Panc1 (cell line): ENCODE data around the gene SPIB. TPM values are rescaled to one million over a fixed set of nuclear protein-coding genes. Genes with fewer than 3 reads are reported as not detected.

ENCODE experiments used
- ATAC-seq: fragments of 200-7000 bp; cut with Tn5 transposase; 2 replicates; pipeline ENCODE4 v1.9.1; 2020; ENCODE audit warnings: mild to moderate bottlenecking, moderate library complexity
- BruUV-seq: library from RNA; stranded (reverse); fragments of 400-500 nt; replicated peaks from 2 replicates; lab custom pipeline; 2021; lab: Mats Ljungman, UMichigan
- CTCF ChIA-PET: fragments of 300-600 bp; sonication (Branson Sonifier 250); formaldehyde crosslinking; loops from one replicate; lab custom pipeline; 2022; ENCODE audit warnings: antibody characterized with exemption; lab: Charles Lee
- POLR2A ChIA-PET: fragments of 300-600 bp; sonication (Branson Sonifier 250); formaldehyde crosslinking; loops from one replicate; lab custom pipeline; 2022; ENCODE audit warnings: antibody characterized with exemption; lab: Charles Lee
- DNase-seq: peaks from one replicate; pipeline ENCODE4 v3.0.0-alpha.2; 2010; ENCODE audit warnings: low read depth, low spot score
- H3K27ac ChIP-seq: 2 replicates; pipeline ENCODE4 v1.5.1; 2011; ENCODE audit warnings: mild to moderate bottlenecking, low read length, inconsistent platforms
- H3K27me3 ChIP-seq: fragments of 200-500 bp; sonication (Bioruptor generic); 2 replicates; pipeline ENCODE4 v1.6.0; 2014; ENCODE audit warnings: low read length, inconsistent platforms; ENCODE audit not compliant: control insufficient read depth, insufficient read depth
- H3K36me3 ChIP-seq: fragments of 200-500 bp; sonication (Bioruptor generic); 2 replicates; pipeline ENCODE4 v1.5.1; 2014; ENCODE audit warnings: inconsistent platforms, mild to moderate bottlenecking, low read length, moderate library complexity; ENCODE audit not compliant: control insufficient read depth, insufficient read depth
- H3K4me1 ChIP-seq: 2 replicates; pipeline ENCODE4 v1.5.1; 2011; ENCODE audit warnings: inconsistent platforms, mild to moderate bottlenecking, low read length, moderate library complexity; ENCODE audit not compliant: control insufficient read depth, insufficient read depth
- H3K4me3 ChIP-seq, 2 experiments: 2 replicates each; pipeline ENCODE4 v1.5.1; 2011 to 2012; ENCODE audit warnings: low read depth in 2 of 2, low read length in 2 of 2, mild to moderate bottlenecking in 2 of 2, inconsistent platforms in 1 of 2, moderate library complexity in 1 of 2
- H3K9me3 ChIP-seq: fragments of 200-500 bp; sonication (Bioruptor generic); 2 replicates; pipeline ENCODE4 v1.5.1; 2014; ENCODE audit warnings: low read depth, mild to moderate bottlenecking, inconsistent platforms, low read length, moderate library complexity; ENCODE audit not compliant: control insufficient read depth, insufficient read depth
- POLR2AphosphoS5 ChIP-seq: IDR thresholded peaks from 2 replicates; pipeline ENCODE4 v1.6.1; 2012; ENCODE audit warnings: mild to moderate bottlenecking, low read depth, low read length, moderate library complexity
- SIN3A ChIP-seq: IDR thresholded peaks from 2 replicates; pipeline ENCODE4 v1.6.1; 2012; ENCODE audit warnings: low read depth, mild to moderate bottlenecking, low read length, moderate library complexity, borderline replicate concordance; ENCODE audit not compliant: insufficient read depth
- TCF7L2 ChIP-seq: IDR thresholded peaks from 2 replicates; pipeline ENCODE4 v1.6.1; 2011; ENCODE audit warnings: mild to moderate bottlenecking, low read depth, low read length, inconsistent platforms
- in situ Hi-C: cut with HindIII; loops from 2 replicates; pipeline ENCODE4 v1.10.0; 2016; ENCODE audit warnings: low sequenced_read_pairs, low pct_unique_long_range_greater_than_20kb
- intact Hi-C: fragments of 100-400 bp; cut with micrococcal nuclease; formaldehyde crosslinking; loops from one replicate; pipeline ENCODE4 v1.10.0; 2022; ENCODE audit not compliant: unreplicated experiment
- total RNA-seq: library from RNA; stranded (reverse); gene quantifications from one replicate; pipeline ENCODE4 v1.2.1, GENCODE V29; 2021; ENCODE audit not compliant: unreplicated experiment
- TF ChIP-seq, protein P1 (sequence below), 2 experiments: IDR thresholded peaks; 2 replicates each; pipeline ENCODE4 v1.6.1; 2011 to 2012; ENCODE audit warnings: low read depth in 2 of 2, control low read depth in 1 of 2, low read length in 1 of 2, mild to moderate bottlenecking in 1 of 2, moderate library complexity in 1 of 2; ENCODE audit not compliant: insufficient read depth in 1 of 2
- TF ChIP-seq, protein P2 (sequence below): fragments of 450-650 bp; IDR thresholded peaks from 2 replicates; pipeline ENCODE4 v1.5.1; 2017; ENCODE audit warnings: mild to moderate bottlenecking

SPIB gene
- total RNA-seq, 1 experiment from 2014 or later = not detected

DNA sequence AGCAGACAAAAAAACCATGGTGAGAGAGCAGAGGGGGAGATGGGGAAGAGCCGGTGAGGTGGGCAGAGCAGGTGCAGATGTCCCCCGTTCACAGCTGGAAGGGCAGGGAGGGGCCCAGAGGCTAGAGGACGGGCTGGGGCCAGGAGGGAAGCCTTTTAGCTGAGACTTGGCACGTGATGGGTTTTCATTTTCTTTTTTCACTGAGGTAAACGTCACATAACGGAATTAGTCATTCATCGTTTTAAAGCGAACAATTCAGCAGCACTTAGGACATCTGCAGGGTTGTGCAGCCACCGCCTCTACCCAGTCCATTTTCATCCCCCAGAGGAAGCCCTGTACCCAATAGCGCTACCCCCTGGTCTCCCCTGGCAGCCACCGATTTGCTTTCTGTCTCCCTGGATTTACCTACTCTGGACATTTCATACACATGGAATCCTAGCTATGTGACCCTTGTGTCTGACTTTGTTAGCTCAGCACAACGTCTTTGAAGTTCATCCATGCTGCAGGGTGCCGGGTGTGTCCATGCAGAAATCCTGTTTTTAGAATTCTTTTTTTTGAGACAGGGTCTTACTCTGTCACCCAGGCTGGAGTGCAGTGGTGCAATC lies 41.5 kb downstream of the SPIB start:
- Histone ChIP-seq H3K4me3 (peak overlapping the region in 1 of 2 experiments; percentile 7; a peak in 1 of 4 replicates), H3K27ac (0 out of 2 replicates have a peak overlapping the region, but pooled peaks have one; percentile 24), H3K36me3 (no peaks in the 10 kb centered on the region), H3K9me3 (no peaks in the 10 kb centered on the region), H3K4me1 (no peaks in the 10 kb centered on the region; the same call in none of the 2 replicates), H3K27me3 (no peaks in the 10 kb centered on the region)
- no TSS peak for BruUV-seq
- ChIA-PET POLR2A (interaction anchor here (0.6 kb wide), 2 partner anchors 50 to 78 kb away, joined by 3 to 12 read pairs; no protein-coding TSS in a partner anchor), CTCF (interaction anchor here (0.5 to 1.2 kb wide), 3 partner anchors 96 to 242 kb away, joined by 3 to 7 read pairs (median 3); no protein-coding TSS in a partner anchor)
- peak; percentile 58 for TF ChIP-seq TCF7L2
- no peak for TF ChIP-seq POLR2AphosphoS5
- ATAC-seq (peak; percentile 79), DNase-seq (no peak)
- intact Hi-C loops = no loop called here
- in situ Hi-C loops = no loop called here

DNA sequence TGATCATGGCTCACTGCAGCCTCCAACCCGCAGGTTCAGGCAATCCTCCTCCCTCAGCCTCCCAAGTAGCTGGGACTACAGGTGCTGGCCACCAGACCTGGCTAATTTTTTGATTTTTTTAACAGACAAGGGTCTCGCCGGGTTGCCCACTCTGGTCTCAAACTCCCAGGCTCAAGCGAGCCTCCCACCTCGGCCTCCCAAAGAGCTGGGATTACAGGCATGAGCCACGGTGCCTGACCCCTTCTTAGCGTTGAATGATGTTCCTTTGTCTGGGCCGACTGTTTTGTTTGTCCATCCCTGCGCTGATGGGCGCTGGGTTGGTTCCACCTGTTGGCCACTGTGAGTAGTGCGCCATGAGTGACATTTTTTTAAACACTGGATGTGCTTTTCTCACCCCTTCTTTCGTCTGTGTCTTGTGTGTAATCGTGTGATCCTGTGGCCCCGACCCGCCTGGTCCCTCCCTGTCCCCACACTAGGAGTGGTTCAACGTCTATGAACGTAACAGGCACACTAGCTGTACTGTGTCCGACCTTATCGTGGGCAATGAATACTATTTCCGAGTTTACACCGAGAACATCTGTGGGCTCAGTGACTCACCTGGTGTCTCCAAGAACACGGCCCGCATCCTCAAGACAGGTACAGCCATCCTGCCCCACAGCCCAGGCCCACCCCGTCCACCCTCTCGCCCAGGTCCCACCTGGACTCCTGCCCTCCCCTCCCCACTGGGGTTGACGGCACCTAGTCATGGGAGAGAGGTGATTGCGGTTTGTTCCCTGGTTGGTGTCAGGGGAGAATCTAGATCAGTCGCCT lies 42.5 kb downstream of the SPIB start:
- in situ Hi-C loops (no loop called here), intact Hi-C loops (no loop called here)
- Histone ChIP-seq H3K9me3 (no peaks in the 10 kb centered on the region), H3K4me1 (no peaks in the 10 kb centered on the region; the same call in none of the 2 replicates), H3K27ac (peak overlapping the region; percentile 44; the same call in 1 of the 2 replicates), H3K36me3 (no peaks in the 10 kb centered on the region), H3K4me3 (no peak overlapping the region), H3K27me3 (no peaks in the 10 kb centered on the region)
- TF ChIP-seq TCF7L2 = no peak
- TF ChIP-seq, protein P1, sequence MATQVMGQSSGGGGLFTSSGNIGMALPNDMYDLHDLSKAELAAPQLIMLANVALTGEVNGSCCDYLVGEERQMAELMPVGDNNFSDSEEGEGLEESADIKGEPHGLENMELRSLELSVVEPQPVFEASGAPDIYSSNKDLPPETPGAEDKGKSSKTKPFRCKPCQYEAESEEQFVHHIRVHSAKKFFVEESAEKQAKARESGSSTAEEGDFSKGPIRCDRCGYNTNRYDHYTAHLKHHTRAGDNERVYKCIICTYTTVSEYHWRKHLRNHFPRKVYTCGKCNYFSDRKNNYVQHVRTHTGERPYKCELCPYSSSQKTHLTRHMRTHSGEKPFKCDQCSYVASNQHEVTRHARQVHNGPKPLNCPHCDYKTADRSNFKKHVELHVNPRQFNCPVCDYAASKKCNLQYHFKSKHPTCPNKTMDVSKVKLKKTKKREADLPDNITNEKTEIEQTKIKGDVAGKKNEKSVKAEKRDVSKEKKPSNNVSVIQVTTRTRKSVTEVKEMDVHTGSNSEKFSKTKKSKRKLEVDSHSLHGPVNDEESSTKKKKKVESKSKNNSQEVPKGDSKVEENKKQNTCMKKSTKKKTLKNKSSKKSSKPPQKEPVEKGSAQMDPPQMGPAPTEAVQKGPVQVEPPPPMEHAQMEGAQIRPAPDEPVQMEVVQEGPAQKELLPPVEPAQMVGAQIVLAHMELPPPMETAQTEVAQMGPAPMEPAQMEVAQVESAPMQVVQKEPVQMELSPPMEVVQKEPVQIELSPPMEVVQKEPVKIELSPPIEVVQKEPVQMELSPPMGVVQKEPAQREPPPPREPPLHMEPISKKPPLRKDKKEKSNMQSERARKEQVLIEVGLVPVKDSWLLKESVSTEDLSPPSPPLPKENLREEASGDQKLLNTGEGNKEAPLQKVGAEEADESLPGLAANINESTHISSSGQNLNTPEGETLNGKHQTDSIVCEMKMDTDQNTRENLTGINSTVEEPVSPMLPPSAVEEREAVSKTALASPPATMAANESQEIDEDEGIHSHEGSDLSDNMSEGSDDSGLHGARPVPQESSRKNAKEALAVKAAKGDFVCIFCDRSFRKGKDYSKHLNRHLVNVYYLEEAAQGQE (IDR thresholded peaks at IDR 0.05; ENCODE audit: insufficient read depth in 1 of 2, low read depth in 2 of 2, low read length in 1 of 2) = no peak
- TF ChIP-seq SIN3A = no peak
- TF ChIP-seq, protein P2, sequence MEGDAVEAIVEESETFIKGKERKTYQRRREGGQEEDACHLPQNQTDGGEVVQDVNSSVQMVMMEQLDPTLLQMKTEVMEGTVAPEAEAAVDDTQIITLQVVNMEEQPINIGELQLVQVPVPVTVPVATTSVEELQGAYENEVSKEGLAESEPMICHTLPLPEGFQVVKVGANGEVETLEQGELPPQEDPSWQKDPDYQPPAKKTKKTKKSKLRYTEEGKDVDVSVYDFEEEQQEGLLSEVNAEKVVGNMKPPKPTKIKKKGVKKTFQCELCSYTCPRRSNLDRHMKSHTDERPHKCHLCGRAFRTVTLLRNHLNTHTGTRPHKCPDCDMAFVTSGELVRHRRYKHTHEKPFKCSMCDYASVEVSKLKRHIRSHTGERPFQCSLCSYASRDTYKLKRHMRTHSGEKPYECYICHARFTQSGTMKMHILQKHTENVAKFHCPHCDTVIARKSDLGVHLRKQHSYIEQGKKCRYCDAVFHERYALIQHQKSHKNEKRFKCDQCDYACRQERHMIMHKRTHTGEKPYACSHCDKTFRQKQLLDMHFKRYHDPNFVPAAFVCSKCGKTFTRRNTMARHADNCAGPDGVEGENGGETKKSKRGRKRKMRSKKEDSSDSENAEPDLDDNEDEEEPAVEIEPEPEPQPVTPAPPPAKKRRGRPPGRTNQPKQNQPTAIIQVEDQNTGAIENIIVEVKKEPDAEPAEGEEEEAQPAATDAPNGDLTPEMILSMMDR = peak; percentile 86
- BruUV-seq = no TSS peak
- POLR2A ChIA-PET = no interaction called here
- CTCF ChIA-PET = interaction anchor here (0.6 to 1.2 kb wide), 3 partner anchors 94 to 975 kb away, joined by 4 to 7 read pairs (median 5); no protein-coding TSS in a partner anchor
- peak; percentile 87 for ATAC-seq
- peak; percentile 54 for DNase-seq
